GM18861 (cell line): ENCODE results near the gene RSPO1.
"Not testable (repeated sequence)": the region's sequence is repeated elsewhere in the genome, so short reads cannot be mapped to it uniquely, and the experiment has no call there.

Experiments
- ATAC-seq: cut with Tn5 transposase; IDR thresholded peaks from one replicate; pipeline ENCODE4 v1.9.1; 2021; ENCODE audit not compliant: unreplicated experiment

RSPO1 gene, protein sequence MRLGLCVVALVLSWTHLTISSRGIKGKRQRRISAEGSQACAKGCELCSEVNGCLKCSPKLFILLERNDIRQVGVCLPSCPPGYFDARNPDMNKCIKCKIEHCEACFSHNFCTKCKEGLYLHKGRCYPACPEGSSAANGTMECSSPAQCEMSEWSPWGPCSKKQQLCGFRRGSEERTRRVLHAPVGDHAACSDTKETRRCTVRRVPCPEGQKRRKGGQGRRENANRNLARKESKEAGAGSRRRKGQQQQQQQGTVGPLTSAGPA

DNA sequence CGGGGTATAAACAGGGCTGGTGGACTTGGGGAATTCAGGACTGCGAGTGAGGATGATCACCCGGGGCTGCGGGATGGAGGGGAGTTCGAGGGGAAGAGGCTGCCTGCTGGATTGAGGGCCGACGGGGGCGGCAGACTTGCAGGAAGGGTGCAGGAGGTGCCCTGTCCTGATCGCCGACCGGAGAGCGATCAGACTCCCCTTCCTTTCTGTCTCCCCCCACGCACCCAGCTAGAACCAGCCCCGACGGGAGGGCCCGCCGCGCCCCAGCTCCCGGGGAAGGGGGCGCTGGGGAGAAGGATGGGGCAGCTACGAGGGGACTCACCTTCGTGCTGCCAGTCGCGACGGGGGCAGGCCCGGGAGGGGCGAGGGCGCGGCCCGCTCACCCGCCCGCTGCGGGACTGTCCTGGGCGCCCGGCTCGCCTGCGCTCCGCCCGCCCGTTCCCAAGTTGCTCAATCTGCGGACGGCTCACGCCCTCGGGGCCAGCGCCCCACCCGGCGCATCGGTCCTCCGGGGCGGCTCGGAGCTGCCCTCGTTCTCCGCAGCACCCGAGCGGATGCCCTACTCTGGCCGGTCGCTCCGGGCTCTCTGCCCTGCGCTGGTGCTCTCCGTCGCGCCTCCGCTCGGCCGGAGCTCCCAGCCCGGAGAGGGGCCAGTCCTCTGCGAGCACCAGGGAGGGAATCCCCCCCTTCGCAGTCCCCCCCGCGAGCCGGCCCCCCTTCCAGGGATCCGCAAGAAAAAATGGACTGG lies at the start of gene RSPO1:
TSS of gene RSPO1 (minus strand) at position 649 of the 748 bp plus-strand sequence. CDS start 5,231 bp downstream, outside the sequence.
- ATAC-seq: no peak

DNA sequence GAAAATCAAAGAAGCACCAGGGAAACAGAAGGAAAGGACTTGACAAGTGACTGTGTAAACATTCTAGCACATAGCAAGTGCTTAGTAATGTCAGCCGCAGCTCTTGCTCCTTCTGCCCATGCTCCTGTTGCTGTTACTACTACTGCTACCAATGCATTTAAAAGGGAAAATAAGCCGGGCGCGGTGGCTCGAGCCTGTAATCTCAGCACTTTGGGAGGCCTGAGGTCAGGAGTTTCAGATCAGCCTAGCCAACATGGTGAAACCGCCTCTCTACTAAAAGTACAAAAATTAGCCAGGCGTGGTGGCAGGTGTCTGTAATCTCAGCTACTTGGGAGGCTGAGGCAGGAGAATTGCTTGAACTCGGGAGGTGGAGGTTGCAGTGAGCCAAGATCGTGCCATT lies 49.5 kb upstream of the RSPO1 start:
- not testable (repeated sequence) for ATAC-seq

DNA sequence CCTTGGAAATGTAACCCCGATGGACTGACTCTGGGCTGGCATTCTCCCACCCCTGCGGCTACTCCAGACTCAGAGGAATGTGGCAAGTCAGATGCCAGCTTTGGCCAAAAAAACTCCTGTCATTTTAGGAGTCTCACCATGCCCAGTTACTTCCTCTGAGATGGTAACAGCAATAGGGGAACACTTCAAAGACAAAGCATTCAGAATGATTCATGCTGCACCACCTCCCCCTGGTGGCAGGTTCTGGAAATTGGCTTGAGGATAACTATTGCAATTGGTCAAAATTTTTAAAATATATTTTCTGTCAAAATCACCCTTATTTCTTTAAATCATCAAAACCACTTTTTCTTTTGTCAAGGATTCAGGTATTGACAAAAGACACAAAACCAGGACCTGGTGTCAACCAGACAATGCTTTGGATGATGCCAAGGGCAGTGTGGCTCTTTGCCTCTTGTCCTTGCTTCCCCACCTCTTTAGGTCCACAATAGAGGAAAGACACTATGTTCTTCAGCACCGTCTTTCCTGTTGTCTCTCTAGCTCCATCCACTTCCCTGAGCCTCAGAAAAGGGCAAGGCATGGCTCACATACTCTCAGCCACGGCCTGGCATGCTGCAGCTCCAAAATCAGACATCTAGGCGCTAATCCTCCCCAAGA lies 47.8 kb upstream of the RSPO1 start:
- ATAC-seq: no peak

DNA sequence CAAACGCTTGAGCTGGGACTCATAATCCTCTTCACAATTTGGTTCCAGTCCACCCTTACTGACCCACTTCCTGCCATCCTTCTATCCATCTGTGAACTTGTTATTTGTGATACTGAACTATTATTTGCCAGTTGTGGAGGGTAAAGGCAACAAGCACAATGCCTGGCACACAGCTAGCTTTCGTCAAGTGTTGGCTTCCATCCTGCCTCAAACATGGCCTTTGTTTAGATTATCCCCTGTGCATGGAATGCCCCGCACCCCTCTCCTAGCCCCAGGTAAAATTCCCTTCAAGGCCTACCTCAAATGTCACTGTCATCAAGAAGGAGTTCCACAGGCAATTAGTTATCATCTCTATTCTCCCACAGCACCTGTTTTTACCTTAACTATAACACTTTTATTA lies 46.2 kb upstream of the RSPO1 start:
- no peak for ATAC-seq

DNA sequence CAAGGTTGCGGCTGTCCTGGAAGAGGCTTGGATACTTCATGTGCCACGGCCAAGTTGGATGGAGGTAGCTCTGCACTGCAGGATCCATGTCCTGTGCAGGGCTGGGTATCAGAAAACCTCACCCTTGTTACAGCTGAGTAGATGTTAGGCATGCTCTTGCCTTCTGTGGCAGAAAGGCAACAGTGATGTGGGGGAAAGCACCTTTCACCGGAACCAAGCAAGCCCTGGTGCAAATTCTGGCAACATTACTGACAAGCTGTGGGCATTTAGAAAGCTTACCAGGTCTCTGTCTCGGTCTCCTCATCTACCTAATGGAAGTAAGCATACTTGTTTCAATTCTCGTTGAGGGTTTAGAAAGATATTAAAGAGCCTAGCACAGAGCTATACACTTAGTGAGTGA lies 43.1 kb upstream of the RSPO1 start:
- ATAC-seq: no peak

DNA sequence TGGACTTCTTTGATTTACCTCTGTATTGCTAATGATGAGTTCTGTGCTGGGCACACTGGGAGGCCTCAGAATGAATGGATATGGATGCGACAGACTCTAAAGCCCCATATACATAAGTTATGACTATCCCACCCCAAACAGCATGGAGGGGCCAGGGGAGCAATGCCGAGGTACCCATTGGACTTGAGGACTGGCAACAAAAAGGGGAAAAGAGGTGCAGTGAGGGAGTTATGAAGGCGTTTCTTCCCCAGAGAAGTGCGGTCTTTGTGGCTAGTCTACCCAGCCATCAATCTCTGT lies 42.4 kb upstream of the RSPO1 start:
- no peak for ATAC-seq

DNA sequence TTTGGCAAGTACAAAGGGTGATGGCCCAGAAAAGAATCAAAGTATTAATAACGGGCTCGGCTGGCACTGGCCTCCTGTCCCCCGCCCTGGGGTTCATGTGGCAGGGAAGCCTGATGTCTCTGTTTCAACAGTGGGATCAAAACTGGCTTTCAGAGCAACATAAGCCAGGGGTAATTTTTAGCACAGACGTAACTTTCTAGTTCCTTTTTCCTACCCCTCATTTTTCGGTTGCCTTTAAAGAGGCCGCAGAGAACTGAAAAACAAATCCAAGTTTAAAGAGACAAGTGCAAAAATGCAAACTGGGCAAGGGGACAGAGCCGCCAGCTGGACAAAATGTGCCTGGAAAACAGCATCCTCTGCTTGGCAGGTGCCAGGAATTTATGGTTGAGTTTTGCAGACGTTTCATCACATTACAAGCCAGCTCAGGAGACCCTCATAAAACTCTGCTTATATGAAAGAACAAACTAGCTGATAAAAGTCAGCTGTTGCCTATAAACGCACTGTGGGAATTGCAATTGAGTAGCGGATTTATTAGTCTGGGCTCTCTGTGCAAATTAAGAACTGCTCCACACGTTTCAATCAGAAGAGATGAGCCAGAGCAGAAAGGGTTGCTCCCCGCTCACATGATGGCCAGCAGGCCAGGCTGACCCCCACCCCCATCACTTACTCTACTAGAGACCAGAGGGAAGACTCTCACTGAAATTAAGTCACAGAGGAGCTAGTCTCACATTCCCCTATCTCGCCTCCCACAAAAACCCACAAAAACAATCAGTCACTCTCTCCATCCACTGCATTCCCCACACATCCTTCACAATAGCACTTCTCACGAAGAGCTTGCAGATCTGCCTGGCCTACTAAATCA lies 41.8 kb upstream of the RSPO1 start:
- ATAC-seq: no peak

DNA sequence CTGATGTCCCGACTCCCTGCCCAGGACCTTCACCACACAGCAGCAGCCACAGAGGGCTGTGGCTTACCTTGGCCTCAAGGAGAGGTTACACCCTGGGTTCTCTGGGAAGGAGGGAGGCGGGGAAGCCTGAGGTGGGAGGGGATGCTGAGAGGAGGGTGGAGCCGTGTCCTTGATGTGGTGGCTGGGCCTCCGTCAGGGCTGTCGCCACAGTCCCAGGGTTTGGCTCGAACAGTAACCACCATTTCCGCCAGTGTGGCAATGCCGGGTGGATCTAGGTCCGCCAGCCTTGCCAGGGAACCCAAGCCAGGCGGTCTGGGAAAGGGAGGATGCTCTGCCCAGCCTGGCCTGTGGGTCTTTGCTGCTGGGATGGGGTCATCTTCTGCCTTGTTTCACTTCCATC lies 39.2 kb upstream of the RSPO1 start:
- no peak for ATAC-seq

DNA sequence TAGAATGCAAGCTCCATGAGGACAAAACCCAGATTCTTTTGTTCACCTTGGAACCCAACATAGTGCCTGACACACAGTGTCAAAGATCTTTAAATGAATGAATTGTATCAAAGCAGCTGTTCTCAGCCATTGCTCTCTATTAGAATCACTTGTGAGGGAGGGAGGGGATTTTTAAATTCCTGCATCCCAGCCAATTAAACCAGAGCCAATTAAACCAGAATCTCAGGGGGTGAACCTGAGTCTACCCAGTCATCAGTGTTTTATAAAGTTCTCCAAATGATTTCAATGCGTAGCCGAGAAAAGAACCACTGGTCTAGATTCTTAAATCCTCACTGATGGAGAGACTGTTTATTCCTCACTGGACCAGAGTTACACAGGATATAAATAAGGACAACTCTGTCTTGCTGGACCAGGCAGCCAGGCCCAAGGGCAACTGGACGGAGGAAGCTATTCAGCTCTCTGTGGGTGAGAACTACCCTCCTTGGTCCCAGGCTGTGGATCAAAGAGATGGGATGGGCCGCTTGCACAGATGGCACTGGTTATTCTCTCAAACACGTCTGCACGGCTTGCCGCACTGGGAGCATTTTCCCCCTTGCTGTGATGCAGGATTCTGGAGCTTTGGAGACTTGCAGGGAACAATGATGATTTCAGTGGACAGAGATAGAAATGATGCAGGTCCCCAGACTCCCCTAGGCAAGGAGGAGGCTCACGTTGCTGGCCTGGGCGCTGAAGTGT lies 37.6 kb upstream of the RSPO1 start:
- no peak for ATAC-seq

DNA sequence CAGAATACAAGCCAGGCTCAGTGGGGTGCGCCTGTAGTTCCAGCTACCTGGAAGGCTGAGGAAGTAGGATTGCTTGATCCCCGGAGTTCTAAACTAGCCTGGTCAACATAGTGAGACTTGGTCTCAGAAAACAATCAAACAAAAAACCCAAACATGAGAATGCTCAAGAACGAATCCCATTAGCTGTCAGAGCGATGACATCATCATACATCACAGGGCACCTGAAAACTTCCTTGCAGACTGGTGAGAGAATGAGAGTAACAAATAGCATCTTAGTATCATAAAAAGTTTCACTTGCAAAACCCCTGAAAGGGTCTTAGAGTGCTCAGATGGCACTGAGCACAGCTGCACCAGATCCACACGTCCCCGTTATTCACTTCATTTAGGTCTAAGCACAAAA lies 36.6 kb upstream of the RSPO1 start:
- ATAC-seq: no peak

DNA sequence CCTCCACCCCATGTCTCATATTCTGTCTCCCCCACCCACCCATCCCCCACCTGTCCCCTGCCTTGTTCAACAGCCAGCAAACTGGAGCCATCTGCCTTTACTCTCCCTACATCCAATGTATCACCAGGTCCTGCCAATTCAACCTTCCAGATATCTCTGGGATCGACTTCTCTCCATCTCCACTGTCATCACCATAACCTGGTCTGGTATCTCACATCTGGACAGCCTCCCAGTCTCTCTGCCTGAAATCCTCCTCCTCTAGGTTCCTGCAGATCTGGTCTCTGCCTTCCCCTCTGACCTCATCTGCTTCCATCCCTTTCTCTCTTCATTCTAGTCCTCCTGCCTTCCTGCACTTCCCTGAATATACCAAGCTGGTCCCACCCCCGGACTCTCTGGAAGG lies 35.4 kb upstream of the RSPO1 start:
- ATAC-seq: no peak

DNA sequence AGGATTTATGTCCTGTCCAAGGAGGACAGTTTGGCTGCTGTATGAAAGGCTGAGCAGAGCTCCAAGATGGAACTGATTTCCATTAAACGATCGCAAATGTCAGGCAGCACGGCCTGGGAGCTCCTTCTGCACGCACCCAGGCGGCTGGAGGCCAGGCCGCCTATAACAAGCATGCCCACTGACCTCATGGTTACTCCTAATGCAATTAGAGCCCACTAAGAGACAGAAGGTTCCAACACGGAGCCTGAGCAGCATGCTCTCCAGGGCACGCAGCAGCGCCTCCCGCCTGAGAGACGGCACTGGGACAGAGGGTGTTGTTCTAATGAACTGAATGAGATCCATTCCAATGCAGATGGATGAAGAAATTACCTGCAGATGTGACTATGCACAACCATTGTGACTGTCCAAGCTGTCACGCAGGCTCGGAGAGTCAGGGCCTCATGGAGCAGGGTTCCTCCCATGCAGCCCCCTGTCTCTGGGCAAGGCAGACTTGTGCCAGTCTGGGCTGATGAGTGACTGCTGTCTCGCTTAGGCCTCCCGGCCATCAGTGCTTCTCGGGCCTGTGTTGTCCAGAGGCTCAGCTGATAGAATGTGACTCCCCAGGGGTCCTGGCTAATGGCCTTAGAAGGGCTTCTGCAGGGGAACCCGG lies 32.5 kb upstream of the RSPO1 start:
- no peak for ATAC-seq

DNA sequence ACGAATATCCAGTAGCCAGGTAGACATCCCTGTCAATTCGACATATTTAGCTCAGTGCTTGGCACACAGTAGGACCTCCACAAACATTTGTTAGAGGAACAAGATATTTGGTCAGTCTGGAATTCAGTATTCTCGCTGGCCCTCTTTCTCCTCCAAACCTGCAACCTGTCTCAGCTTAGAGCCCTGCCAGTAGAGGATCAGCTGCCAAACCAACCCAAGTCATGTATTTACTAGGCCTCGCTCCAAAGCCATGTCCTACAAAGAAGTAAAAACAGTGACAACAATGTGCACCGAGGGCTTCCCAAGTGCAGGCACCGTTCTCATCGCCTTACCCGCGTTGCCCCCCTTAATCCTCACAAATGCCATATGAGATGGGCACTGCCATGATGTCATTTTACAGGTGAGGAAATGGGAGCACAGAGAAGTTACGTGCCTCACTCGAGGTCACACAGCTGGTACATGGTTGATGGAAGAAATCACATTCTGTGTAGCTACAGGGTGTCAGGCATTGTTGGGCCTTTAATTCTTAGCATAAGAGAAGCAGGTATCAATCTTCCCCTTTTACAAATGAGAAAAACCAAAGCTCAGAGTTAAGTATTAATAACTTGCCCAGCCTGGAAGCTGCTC lies 31.7 kb upstream of the RSPO1 start:
- no peak for ATAC-seq

DNA sequence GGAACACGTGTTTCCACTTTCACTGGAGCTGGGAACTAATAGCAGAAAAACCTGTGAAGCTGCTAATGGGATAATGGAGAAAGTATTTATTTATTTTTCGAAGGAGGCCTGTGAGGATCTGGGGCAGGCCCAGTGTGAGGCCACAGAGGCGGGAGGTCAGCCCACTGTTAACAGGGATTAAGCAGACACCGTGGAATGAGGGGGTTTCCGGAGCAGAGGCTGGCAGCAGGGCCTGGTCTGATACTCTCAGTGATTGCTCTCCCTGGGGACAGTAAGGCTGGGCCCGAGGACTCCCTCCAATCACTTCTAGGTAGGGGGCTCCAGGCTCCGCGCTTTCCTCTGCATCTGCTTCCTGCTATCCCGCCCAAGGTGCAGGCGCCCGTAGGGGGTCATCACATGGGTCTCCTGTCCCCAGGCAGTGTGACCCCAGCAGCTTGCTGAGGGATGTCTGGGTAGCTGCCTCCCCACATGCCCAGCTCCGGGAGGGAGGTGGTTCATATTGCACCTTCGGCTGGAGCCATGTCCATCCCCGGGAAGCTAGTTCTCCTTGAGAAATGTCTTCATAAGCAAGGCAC lies 28.8 kb upstream of the RSPO1 start:
- ATAC-seq: no peak

DNA sequence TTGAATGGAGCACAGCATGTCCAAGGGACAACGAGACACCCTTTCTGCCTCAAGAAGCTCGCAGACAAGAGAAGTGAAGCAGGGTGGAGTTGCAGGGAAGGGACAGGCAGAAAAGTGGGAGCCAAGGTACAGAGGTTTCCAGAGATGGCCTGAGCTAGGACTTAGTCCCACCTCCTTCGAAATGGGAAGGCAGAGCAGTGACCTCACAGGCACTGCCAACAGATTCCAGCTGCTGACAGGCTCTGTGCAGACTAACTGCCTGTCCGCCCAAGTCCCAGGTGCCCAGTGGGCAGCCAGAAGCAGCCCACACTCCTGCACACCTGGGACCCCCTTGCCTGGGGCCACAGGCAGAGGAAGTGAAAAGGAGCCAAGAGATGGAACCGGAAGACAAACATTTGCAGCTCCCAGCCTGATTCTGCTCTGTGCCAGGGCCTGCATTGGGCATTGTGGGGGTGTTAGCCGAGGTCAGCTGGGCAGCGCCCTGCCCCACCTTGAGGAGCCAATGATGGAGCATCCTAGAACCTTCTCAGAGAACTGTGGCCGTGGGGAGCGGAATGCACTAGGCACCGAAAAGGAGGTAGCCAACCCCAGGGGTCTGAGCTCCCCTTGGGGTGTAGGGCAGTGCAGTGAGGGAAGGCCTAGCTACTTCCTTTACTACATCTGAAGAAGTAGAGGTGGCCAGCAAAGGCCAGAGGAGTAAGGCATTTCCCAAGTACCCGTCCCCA lies 27.5 kb upstream of the RSPO1 start:
- no peak for ATAC-seq

DNA sequence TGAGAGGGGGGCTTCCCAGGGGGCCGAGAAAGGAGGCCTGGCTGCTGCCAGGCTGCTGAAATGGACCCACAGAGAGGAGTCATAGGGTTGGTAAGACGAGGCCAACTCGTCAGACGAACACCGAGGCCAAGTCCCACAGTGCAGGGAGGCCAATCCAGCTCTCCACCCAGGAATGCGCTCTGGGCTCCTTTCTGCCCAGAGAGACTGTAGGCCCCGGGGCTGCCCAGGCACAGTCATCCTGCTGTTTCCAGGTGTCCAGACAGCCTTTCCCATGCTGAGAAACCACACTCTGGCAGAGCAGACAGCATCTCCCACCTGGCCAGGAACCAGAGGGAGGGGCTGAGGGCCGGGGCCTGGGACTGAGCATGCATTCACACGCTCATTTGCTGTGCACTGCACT lies 26.7 kb upstream of the RSPO1 start:
- no peak for ATAC-seq

DNA sequence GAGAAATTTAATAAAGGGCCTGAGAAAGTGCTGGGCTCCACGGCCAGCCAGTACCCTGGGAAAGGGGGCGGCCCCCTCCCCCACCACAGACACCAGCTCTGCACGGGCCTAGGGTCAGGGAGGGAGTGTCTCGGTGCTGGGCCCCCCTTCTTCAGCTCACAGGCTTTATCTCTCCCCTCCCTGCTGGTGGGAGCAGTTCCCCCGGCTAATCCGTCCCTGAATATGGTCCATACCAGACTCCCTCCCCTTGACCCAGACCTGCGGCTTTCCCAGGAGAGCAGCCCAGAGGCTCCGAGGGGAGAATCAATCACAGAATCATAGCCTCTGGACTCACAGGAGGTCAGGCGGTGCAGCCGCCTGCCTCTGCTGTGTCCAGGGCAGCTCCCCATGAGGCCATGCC lies 26.0 kb upstream of the RSPO1 start:
- ATAC-seq: no peak

DNA sequence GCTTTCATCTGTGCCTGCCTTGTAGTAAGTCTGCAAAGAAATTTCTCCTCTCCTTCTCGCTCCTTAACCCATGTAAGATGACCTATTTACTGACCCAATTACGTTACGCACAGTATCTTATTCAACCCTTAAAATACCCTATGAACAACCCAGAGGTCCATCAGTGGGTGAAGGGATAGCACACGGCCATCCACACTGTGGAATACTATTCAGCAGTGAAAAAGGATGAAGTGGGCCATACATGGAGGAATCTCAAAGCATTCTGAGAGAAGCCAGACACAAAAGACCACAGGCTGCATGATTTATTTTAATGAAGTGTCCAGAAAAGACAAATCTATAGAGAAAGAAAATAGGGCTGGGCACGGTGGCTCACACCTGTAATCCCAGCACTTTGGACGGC lies 23.8 kb upstream of the RSPO1 start:
- ATAC-seq: no peak
